Thoracic aorta (tissue), 2 donors: ENCODE results near the gene KLK13. TPM values are rescaled to one million over a fixed set of nuclear protein-coding genes. Genes with fewer than 3 reads are reported as not detected.

ENCODE experiments used
- ATAC-seq: fragments of 150-250 bp; one replicate; pipeline ENCODE4 v1.8.0; 2017; ENCODE audit warnings: low read depth; ENCODE audit not compliant: insufficient number of reproducible peaks, low FRiP score
- DNase-seq: peaks from one replicate; pipeline ENCODE4 v3.0.0-alpha.2; 2020; ENCODE audit warnings: low spot score
- H3K27ac ChIP-seq, 2 donors: fragments of 200-600 bp; sonication (generic); 1 replicate in 1 of 2; 2 replicates in 1 of 2; pipeline ENCODE4 v1.5.1; 2016; ENCODE audit warnings: mild to moderate bottlenecking in 2 of 2, moderate library complexity in 2 of 2
- H3K27me3 ChIP-seq: fragments of 200-600 bp; sonication (generic); replicated peaks from 2 replicates; pipeline ENCODE4 v1.6.0; 2016; ENCODE audit warnings: mild to moderate bottlenecking; ENCODE audit not compliant: insufficient read depth
- H3K36me3 ChIP-seq: fragments of 200-600 bp; sonication (generic); one replicate; pipeline ENCODE4 v1.5.1; 2016
- H3K4me1 ChIP-seq, 2 donors: fragments of 200-600 bp; sonication (generic); 1 replicate in 1 of 2; 2 replicates in 1 of 2; pipeline versions ENCODE4 v1.5.1 to v1.6.0; 2016; ENCODE audit warnings: low read depth in 2 of 2, mild to moderate bottlenecking in 1 of 2; ENCODE audit not compliant: control insufficient read depth in 1 of 2
- H3K4me3 ChIP-seq: fragments of 200-600 bp; sonication (generic); 2 replicates; pipeline ENCODE4 v1.5.1; 2016; ENCODE audit warnings: mild to moderate bottlenecking
- H3K9me3 ChIP-seq: fragments of 200-600 bp; sonication (generic); 2 replicates; pipeline ENCODE4 v1.5.1; 2016
- CTCF ChIP-seq: fragments of 200-600 bp; sonication (generic); IDR thresholded peaks from one replicate; pipeline ENCODE4 v1.5.1; 2019; ENCODE audit warnings: antibody characterized with exemption
- total RNA-seq, 2 donors: library from RNA; depleted of rRNA; stranded (reverse); fragments of >200 nt; gene quantifications; one replicate each; pipeline versions ENCODE4 v1.1.0 to v1.2.3, GENCODE V29; 2016

Gene KLK13
- total RNA-seq, 2 donors from 2014 or later: not detected

DNA sequence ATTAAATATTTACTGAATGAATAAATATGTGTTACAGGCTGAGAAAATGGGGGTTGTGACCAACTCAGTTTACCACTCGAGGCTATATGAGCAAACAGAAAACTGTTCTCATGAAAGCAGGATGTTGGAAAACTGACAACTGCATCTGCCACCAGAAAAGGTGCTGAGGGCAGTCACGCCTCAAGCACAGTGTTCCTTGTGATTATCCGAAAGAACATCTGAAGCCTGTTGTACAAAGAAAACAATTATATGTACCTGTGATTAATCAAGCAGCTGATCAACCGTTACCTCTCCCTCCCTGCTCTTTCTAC lies 6.2 kb upstream of the KLK13 start:
- Histone ChIP-seq H3K4me3 (no peak overlapping the region), H3K36me3 (no peaks in the 10 kb centered on the region), H3K27me3 (no peaks in the 10 kb centered on the region), H3K4me1 (no peaks in the 10 kb centered on the region), H3K27ac (no peak overlapping the region), H3K9me3 (peaks cover 3% of the 10 kb centered on the region)
- TF ChIP-seq CTCF: no peak
- no peak for ATAC-seq
- DNase-seq: no peak

GRCh38 chr19:51070334-51071094 lies 5.6 kb upstream of the KLK13 start:
- TF ChIP-seq CTCF: no peak
- Histone ChIP-seq H3K27me3 (no peaks in the 10 kb centered on the region), H3K9me3 (peaks cover 3% of the 10 kb centered on the region), H3K4me1 (no peaks in the 10 kb centered on the region), H3K36me3 (no peaks in the 10 kb centered on the region), H3K27ac (no peak overlapping the region), H3K4me3 (no peak overlapping the region)
- DNase-seq (no peak), ATAC-seq (no peak)

- DNase-seq: no peak
Observed at GRCh38 chr19:51066393-51067186, 1.7 kb upstream of the KLK13 start.

DNA sequence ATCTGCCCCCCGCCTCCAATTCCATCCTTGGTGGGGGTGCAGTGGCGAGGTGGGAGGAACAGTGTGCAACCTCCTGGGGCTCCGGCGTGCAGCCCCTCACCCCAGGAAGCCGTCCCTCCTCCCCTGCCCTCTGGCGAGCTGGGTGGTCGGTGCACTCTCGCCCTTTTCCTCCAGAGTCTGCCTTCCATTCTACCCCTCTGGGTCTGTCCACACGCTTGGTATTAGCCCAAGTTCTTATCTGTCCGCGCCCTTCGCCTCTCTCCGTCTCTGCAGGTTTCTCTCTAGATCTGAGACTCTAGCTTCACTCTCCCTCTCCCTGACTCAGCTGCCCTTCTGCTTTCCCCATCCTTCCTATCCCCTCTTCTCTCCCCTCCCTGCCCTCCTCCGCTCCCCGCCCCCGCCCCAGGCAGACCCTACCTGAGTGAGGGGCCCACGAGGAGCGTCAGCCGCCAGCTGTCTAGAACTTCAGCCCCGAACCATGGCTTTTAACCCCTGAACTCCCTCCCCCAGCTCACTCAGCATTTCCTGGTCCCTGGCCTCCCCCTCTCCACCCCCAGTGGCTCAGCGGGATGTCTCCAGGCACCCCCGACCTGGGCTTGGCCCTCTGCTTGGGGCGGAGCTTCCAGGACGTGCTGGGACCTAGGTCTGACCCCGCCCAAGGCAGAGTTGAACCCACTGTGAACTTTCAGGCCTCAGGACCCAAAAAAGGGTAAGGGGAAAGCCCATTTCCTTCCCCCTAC lies 499 bp upstream of the KLK13 start:
- no peak for TF ChIP-seq CTCF
- H3K4me1 ChIP-seq: no peaks in the 10 kb centered on the region
- DNase-seq (no peak), ATAC-seq (no peak)
- no peaks in the 10 kb centered on the region for H3K9me3 ChIP-seq
- H3K36me3 ChIP-seq: no peaks in the 10 kb centered on the region
- H3K27ac ChIP-seq: no peak overlapping the region
- no peaks in the 10 kb centered on the region for H3K27me3 ChIP-seq
- H3K4me3 ChIP-seq: no peak overlapping the region

More at GRCh38 chr19:51066393-51067186, 1.7 kb upstream of the KLK13 start:
- no peaks in the 10 kb centered on the region for H3K36me3 ChIP-seq
- no peaks in the 10 kb centered on the region for H3K27me3 ChIP-seq
- no peak overlapping the region for H3K27ac ChIP-seq
- TF ChIP-seq CTCF: no peak
- no peaks in the 10 kb centered on the region for H3K4me1 ChIP-seq
- ATAC-seq: no peak
- no peak overlapping the region for H3K4me3 ChIP-seq
- H3K9me3 ChIP-seq: no peaks in the 10 kb centered on the region

DNA sequence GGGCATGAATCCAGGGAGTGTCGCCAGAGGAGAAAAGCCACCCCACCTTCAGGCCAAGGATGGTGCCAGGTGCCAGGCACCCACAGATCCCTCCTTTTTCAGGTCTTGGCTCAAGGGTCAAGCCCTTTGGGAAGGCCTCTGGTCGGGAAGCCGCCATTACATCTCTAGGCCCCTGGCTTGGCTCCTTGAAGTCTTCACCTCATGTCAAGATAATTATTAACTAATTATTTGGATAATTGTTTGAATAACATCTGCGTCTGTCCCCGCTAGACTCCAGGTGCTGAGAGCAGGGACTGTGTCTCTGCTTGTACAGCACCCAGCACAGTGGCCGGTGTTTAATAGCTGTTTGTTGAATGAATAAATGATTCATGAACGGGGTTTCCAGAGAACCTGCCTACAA lies 1.2 kb downstream of the KLK13 start:
- Histone ChIP-seq H3K36me3 (no peaks in the 10 kb centered on the region), H3K4me1 (no peaks in the 10 kb centered on the region), H3K27ac (no peak overlapping the region), H3K4me3 (no peak overlapping the region), H3K27me3 (no peaks in the 10 kb centered on the region), H3K9me3 (no peaks in the 10 kb centered on the region)
- DNase-seq: no peak
- no peak for TF ChIP-seq CTCF
- ATAC-seq: no peak
